HFFc6 (cell line): ENCODE results near the gene TAS2R43. TPM values are rescaled to one million over a fixed set of nuclear protein-coding genes. Genes with fewer than 3 reads are reported as not detected.
"Not testable (repeated sequence)": the region's sequence is repeated elsewhere in the genome, so short reads cannot be mapped to it uniquely, and the experiment has no call there.

Experiments used
- DNase-seq: peaks from one replicate; pipeline ENCODE4 v3.0.0-alpha.2; 2018
- H3K27ac Mint-ChIP-seq: 2 replicates; pipeline ENCODE4 v1.8.0; 2020; ENCODE audit warnings: mild to moderate bottlenecking, mixed read lengths
- H3K27me3 Mint-ChIP-seq: 2 replicates; pipeline ENCODE4 v1.8.0; 2021; ENCODE audit warnings: mild to moderate bottlenecking, moderate library complexity, mixed read lengths; ENCODE audit not compliant: insufficient read depth
- H3K36me3 Mint-ChIP-seq: 2 replicates; pipeline ENCODE4 v1.8.0; 2021; ENCODE audit warnings: low read depth, mixed read lengths
- H3K4me1 Mint-ChIP-seq: 2 replicates; pipeline ENCODE4 v1.8.0; 2020; ENCODE audit warnings: low read depth, mixed read lengths
- H3K4me3 Mint-ChIP-seq: 2 replicates; pipeline ENCODE4 v1.8.0; 2020; ENCODE audit warnings: mild to moderate bottlenecking, moderate library complexity, mixed read lengths
- H3K9me3 Mint-ChIP-seq: 2 replicates; pipeline ENCODE4 v1.8.0; 2020; ENCODE audit warnings: mild to moderate bottlenecking, mixed read lengths
- total RNA-seq, 6 experiments: library from RNA; stranded (reverse); fragmentation: NEBNext Ultra II Directional; extraction: Animal tissue kit (Norgen Biotek cat#: 25700); gene quantifications; 2 replicates in 1 of 6; 3 replicates in 5 of 6; pipeline ENCODE4 v1.2.3, GENCODE V29; 2021
- TF ChIP-seq, protein P1 (sequence below): fragments of 200-600 bp; sonication (generic); IDR thresholded peaks from 2 replicates; pipeline ENCODE4 v1.5.0; 2021; ENCODE audit warnings: antibody characterized with exemption, mild to moderate bottlenecking

TAS2R43 gene
- total RNA-seq, 6 experiments from 2014 or later = not detected

DNA sequence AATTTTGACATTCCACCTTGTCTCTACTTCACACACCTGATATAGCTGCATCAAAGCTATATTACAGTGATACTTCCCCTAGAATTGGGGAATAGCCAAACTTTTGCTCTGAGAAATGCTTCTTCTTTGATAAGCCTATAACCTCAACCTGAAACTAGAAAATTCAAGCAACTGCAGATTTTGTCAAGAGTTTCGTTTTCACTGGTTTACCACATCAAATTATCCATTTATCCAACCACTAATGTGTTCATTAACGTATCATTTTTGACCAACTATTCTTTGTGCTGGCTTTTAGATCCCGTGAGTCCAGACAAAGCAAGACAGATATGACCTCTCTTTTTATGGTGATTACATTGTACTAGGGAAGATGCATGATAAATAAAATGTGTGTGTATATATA is 16.5 kb downstream of the TAS2R43 start:
- H3K4me1 Mint-ChIP-seq = peaks cover 8% of the 10 kb centered on the region; the same call in 1 of the 2 replicates
- TF ChIP-seq, protein P1, sequence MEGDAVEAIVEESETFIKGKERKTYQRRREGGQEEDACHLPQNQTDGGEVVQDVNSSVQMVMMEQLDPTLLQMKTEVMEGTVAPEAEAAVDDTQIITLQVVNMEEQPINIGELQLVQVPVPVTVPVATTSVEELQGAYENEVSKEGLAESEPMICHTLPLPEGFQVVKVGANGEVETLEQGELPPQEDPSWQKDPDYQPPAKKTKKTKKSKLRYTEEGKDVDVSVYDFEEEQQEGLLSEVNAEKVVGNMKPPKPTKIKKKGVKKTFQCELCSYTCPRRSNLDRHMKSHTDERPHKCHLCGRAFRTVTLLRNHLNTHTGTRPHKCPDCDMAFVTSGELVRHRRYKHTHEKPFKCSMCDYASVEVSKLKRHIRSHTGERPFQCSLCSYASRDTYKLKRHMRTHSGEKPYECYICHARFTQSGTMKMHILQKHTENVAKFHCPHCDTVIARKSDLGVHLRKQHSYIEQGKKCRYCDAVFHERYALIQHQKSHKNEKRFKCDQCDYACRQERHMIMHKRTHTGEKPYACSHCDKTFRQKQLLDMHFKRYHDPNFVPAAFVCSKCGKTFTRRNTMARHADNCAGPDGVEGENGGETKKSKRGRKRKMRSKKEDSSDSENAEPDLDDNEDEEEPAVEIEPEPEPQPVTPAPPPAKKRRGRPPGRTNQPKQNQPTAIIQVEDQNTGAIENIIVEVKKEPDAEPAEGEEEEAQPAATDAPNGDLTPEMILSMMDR = no peak
- no peak overlapping the region for H3K4me3 Mint-ChIP-seq
- H3K36me3 Mint-ChIP-seq = peaks cover 11% of the 10 kb centered on the region; the same call in 1 of the 2 replicates
- DNase-seq = no peak
- H3K27ac Mint-ChIP-seq = no peak overlapping the region
- peaks cover 4% of the 10 kb centered on the region; the same call in 1 of the 2 replicates for H3K9me3 Mint-ChIP-seq
- H3K27me3 Mint-ChIP-seq = no peaks in the 10 kb centered on the region

DNA sequence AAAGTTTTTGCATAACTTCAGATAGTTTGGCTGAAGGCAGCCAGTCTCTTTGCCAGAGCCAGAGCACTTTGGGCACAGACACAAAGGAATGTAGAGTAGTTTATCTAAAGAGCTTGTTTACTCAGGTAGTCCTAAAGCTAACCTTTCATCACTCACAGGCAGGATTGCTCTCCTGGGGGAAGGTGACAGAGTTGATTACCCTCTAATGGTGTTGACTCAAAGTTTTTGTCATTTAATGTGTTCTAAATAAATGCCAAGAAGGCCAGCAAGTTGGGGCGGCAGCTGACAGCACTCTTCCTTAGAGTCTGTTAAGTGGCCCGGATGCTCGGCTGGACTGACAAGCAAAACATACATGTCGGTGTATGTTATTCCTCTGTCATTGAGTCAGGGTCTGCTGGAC is 20.7 kb downstream of the TAS2R43 start:
- Mint-ChIP-seq H3K27me3 (no peaks in the 10 kb centered on the region), H3K4me3 (no peak overlapping the region), H3K36me3 (peaks cover 15% of the 10 kb centered on the region; the same call in 1 of the 2 replicates), H3K27ac (no peak overlapping the region), H3K9me3 (no peaks in the 10 kb centered on the region), H3K4me1 (no peaks in the 10 kb centered on the region)
- TF ChIP-seq, protein P1 = no peak
- DNase-seq = no peak

GRCh38 chr12:11070999-11071398 is 21.1 kb downstream of the TAS2R43 start:
- Mint-ChIP-seq H3K4me1 (no peaks in the 10 kb centered on the region), H3K9me3 (no peaks in the 10 kb centered on the region), H3K36me3 (peaks cover 15% of the 10 kb centered on the region; the same call in 1 of the 2 replicates), H3K27me3 (no peaks in the 10 kb centered on the region), H3K27ac (no peak overlapping the region), H3K4me3 (no peak overlapping the region)
- DNase-seq = no peak
- TF ChIP-seq, protein P1 = no peak

DNA sequence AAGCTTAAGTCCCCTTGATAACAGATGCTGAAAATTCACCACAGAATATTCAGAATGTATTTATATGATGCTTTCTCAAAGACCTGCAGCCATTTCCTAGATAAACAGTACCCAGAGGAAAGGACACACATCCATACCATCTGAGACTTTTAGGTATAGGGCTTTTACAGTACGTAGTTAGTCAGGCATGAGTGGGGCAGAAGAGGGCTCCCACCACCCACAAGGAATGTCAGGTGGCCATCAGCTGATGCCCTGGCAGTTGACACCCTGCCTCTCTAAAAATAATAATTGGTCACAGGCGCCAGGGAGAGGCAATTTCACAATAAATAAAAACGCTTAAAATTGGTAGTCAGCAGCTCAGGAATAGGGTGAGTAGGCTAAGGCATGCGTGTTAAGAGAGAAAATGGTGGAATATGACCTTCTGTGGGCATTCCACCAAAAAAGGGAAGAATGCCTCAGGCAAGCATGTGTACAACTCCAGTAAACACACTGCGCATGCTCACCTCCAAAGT is 22.2 kb downstream of the TAS2R43 start:
- H3K27me3 Mint-ChIP-seq = no peaks in the 10 kb centered on the region
- TF ChIP-seq, protein P1 = no peak
- no peak overlapping the region for H3K4me3 Mint-ChIP-seq
- H3K4me1 Mint-ChIP-seq = no peaks in the 10 kb centered on the region
- H3K9me3 Mint-ChIP-seq = no peaks in the 10 kb centered on the region
- H3K36me3 Mint-ChIP-seq = peaks cover 21% of the 10 kb centered on the region
- no peak for DNase-seq
- H3K27ac Mint-ChIP-seq = no peak overlapping the region

DNA sequence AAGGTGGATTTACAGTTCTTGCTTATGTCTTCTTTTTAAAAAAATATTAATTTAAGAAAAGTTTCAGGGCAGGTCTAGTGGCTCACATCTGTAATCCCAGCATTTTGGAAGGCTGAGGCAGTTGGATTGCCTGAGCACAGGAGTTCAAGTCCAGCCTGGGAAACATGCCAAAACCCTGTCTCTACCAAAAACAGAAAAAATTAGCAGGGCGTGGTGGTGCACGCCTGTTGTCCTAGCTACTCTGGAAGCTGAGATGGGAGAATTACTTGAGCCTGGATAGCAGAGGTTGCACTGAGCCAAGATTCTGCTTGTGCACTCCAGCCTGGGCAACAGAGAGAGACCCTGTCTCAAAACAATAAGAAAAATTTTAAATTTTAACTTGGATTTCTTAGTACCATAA is 24.6 kb downstream of the TAS2R43 start:
- no peaks in the 10 kb centered on the region for H3K4me1 Mint-ChIP-seq
- peaks cover 15% of the 10 kb centered on the region for H3K36me3 Mint-ChIP-seq

GRCh38 chr12:11062194-11062593 is 29.9 kb downstream of the TAS2R43 start, which contains the start of gene TAS2R46:
TSS of gene TAS2R46 (minus strand) at chr12:11062294. CDS start at chr12:11062294, 0 bp downstream.
- not testable (repeated sequence) for H3K27me3 Mint-ChIP-seq, H3K4me1 Mint-ChIP-seq, H3K4me3 Mint-ChIP-seq, H3K9me3 Mint-ChIP-seq, H3K36me3 Mint-ChIP-seq, H3K27ac Mint-ChIP-seq, DNase-seq

More for the DNA sequence above, 24.6 kb downstream of the TAS2R43 start:
- H3K4me3 Mint-ChIP-seq = no peak overlapping the region
- TF ChIP-seq, protein P1 = no peak
- no peak overlapping the region for H3K27ac Mint-ChIP-seq
- H3K27me3 Mint-ChIP-seq = no peaks in the 10 kb centered on the region
- no peak for DNase-seq
- no peaks in the 10 kb centered on the region for H3K9me3 Mint-ChIP-seq
